GM12878 (cell line): ENCODE data around the gene NECTIN2. TPM values are rescaled to one million over a fixed set of nuclear protein-coding genes. Genes with fewer than 3 reads are reported as not detected.
"Not testable (repeated sequence)": the region's sequence is repeated elsewhere in the genome, so short reads cannot be mapped to it uniquely, and the experiment has no call there.

ENCODE experiments used
- ATAC-seq: fragments of 200-7000 bp; cut with Tn5 transposase; 3 replicates; pipeline ENCODE4 v1.9.1; 2020; ENCODE audit warnings: mild to moderate bottlenecking, moderate library complexity
- BruUV-seq: library from RNA; stranded (reverse); fragments of 400-500 nt; replicated peaks from 2 replicates; lab custom pipeline; 2021; lab: Mats Ljungman, UMichigan
- CTCF ChIA-PET: fragments of 300-600 bp; sonication (Branson Sonifier 250); formaldehyde crosslinking; extraction: SDS; loops from one replicate; lab custom pipeline; 2021; ENCODE audit warnings: inconsistent platforms; lab: Yijun Ruan, JAX
- POLR2A ChIA-PET: fragments of 350-600 bp; formaldehyde crosslinking; extraction: SDS; loops from one replicate; lab custom pipeline; 2021; ENCODE audit warnings: inconsistent platforms; lab: Charles Lee
- RAD21 ChIA-PET: fragments of 300-600 bp; sonication (Branson Sonifier 250); formaldehyde crosslinking; loops from one replicate; lab custom pipeline; 2023; ENCODE audit warnings: antibody characterized with exemption; ENCODE audit not compliant: unreplicated experiment; lab: Charles Lee
- SMC1A ChIA-PET: fragments of 300-600 bp; sonication (Branson Sonifier 250); formaldehyde crosslinking; loops from one replicate; lab custom pipeline; 2023; ENCODE audit not compliant: unreplicated experiment, uncharacterized antibody; lab: Charles Lee
- DNase-seq: peaks from one replicate; pipeline ENCODE4 v3.0.0-alpha.2; 2011; ENCODE audit warnings: low read depth, low spot score
- FAIRE-seq: peaks from 3 replicates; lab custom pipeline; 2011; peaks lifted over from hg19 to GRCh38; lab: Jason Lieb, UNC
- H2AFZ ChIP-seq: 2 replicates; pipeline ENCODE4 v1.6.0; 2011; ENCODE audit warnings: low read depth, low read length, control low read depth; ENCODE audit not compliant: control insufficient read depth
- H3K27ac ChIP-seq: 2 replicates; pipeline ENCODE4 v1.5.1; 2011; ENCODE audit warnings: control low read depth; ENCODE audit not compliant: control insufficient read depth, insufficient read depth
- H3K27me3 ChIP-seq, 2 experiments: replicated peaks in 1 of 2; 2 replicates each; pipeline versions ENCODE4 v1.6.0 to v1.6.1; 2011; ENCODE audit warnings: low read length in 1 of 2; ENCODE audit not compliant: control insufficient read depth in 2 of 2, insufficient read depth in 2 of 2
- H3K36me3 ChIP-seq, 2 experiments: 2 replicates each; pipeline ENCODE4 v1.5.1; 2011; ENCODE audit warnings: low read length in 1 of 2; ENCODE audit not compliant: control insufficient read depth in 2 of 2, insufficient read depth in 2 of 2
- H3K4me1 ChIP-seq: 2 replicates; pipeline ENCODE4 v1.6.1; 2011; ENCODE audit warnings: mild to moderate bottlenecking, low read length, moderate library complexity, mixed read lengths; ENCODE audit not compliant: control insufficient read depth, insufficient read depth
- H3K4me2 ChIP-seq: 2 replicates; pipeline ENCODE4 v1.6.0; 2011; ENCODE audit warnings: control low read depth; ENCODE audit not compliant: control insufficient read depth, insufficient read depth
- H3K4me3 ChIP-seq: fragments of 200-600 bp; sonication (generic); 2 replicates; pipeline ENCODE4 v1.5.1; 2016
- H3K79me2 ChIP-seq: 2 replicates; pipeline ENCODE4 v1.6.0; 2011; ENCODE audit warnings: low read length; ENCODE audit not compliant: control insufficient read depth, insufficient read depth
- H3K9ac ChIP-seq: 2 replicates; pipeline ENCODE4 v1.8.0; 2011; ENCODE audit warnings: low read length, control low read depth, mixed read lengths; ENCODE audit not compliant: control insufficient read depth, insufficient read depth
- H3K9me3 ChIP-seq: replicated peaks from 3 replicates; pipeline ENCODE4 v1.5.1; 2011; ENCODE audit warnings: mild to moderate bottlenecking, low read length; ENCODE audit not compliant: control insufficient read depth, insufficient read depth
- H4K20me1 ChIP-seq: 2 replicates; pipeline ENCODE4 v1.6.0; 2011; ENCODE audit not compliant: control insufficient read depth, insufficient read depth
- E2F8 ChIP-seq: fragments of 450-650 bp; IDR thresholded peaks from 2 replicates; pipeline ENCODE4 v1.6.1; 2018; ENCODE audit warnings: mild to moderate bottlenecking, low read depth, moderate library complexity; ENCODE audit not compliant: partially characterized antibody
- EGR1 ChIP-seq, 2 experiments: IDR thresholded peaks; 1 replicate in 1 of 2; 2 replicates in 1 of 2; pipeline ENCODE4 v1.6.1; 2011 to 2012; ENCODE audit warnings: low read depth in 2 of 2, low read length in 2 of 2, borderline replicate concordance in 1 of 2, mild to moderate bottlenecking in 1 of 2, moderate library complexity in 1 of 2
- RAD21 ChIP-seq: IDR thresholded peaks from 2 replicates; pipeline ENCODE4 v1.6.1; 2011; ENCODE audit warnings: mild to moderate bottlenecking, low read depth, low read length, moderate library complexity; ENCODE audit not compliant: insufficient read depth
- SRF ChIP-seq, 2 experiments: IDR thresholded peaks; 2 replicates each; pipeline ENCODE4 v1.6.1; 2011; ENCODE audit warnings: low read depth in 2 of 2, low read length in 2 of 2, mild to moderate bottlenecking in 1 of 2, moderate library complexity in 1 of 2
- SUPT20H ChIP-seq: IDR thresholded peaks from 2 replicates; pipeline ENCODE4 v1.6.1; 2011; ENCODE audit warnings: low read depth, mild to moderate bottlenecking, low read length, moderate library complexity, borderline replicate concordance; ENCODE audit not compliant: control insufficient read depth
- WGBS: methylation state at CpG from one replicate; pipeline ENCODE4 v1.1.6; 2016; ENCODE audit warnings: low lambda C conversion rate; ENCODE audit not compliant: insufficient replicate concordance, insufficient coverage; ENCODE audit errors: missing lambda C conversion rate; 5-methylcytosine and 5-hydroxymethylcytosine counted together
- in situ Hi-C: fragments of 300-500 bp; cut with MboI; formaldehyde crosslinking; loops from 9 replicates; pipeline ENCODE4 v1.14.3; 2018; ENCODE audit warnings: mixed read lengths
- intact Hi-C: fragments of 100-400 bp; cut with micrococcal nuclease; formaldehyde crosslinking; loops from one replicate; pipeline ENCODE4 v1.14.2; 2022; ENCODE audit not compliant: unreplicated experiment
- polyA plus RNA-seq, 11 experiments: library from polyadenylated mRNA; depleted of rRNA in 4 of 11; unstranded in 6 of 11; stranded (reverse) in 5 of 11; fragments of >200 nt; fragmentation: Nextera tagmentation in 4 of 11; fragmentation: Illumina TruSeq in 1 of 11; extraction: Ambion mirVana in 4 of 11; extraction: Trizol in 1 of 11; gene quantifications; 1 replicate in 1 of 11; 2 replicates in 10 of 11; pipeline versions ENCODE4 v1.2.1 to v1.2.3, GENCODE V29; 2011 to 2016; ENCODE audit warnings: inconsistent platforms in 2 of 11, missing spikeins in 2 of 11, low read depth in 1 of 11
- total RNA-seq, 4 experiments: library from RNA; depleted of rRNA in 3 of 4; stranded (reverse); fragments of >200 nt in 3 of 4; fragmentation: Illumina TruSeq in 1 of 4; extraction: Trizol in 1 of 4; gene quantifications; 2 replicates each; pipeline versions ENCODE4 v1.2.1 to v1.2.3, GENCODE V29; 2013 to 2021

NECTIN2 gene
- total and polyA plus RNA-seq, 10 of the 15 experiments (the other 5 are each of a cell fraction or from before 2014, with no cell fraction given), result 0.05 to 0.36 (median 0.26) TPM; not detected in 5

- H3K79me2 ChIP-seq, result no peaks in the 10 kb centered on the region
- FAIRE-seq (no peak), DNase-seq (no peak), ATAC-seq (no peak)
- no peaks in the 10 kb centered on the region for H3K36me3 ChIP-seq
- no peak overlapping the region for H3K4me3 ChIP-seq
- WGBS, result 35% methylated on average over 4 of the region's 4 CpGs
- H3K9ac ChIP-seq, result no peak overlapping the region
- ChIA-PET CTCF (interaction anchor here (0.8 to 1.0 kb wide), 2 partner anchors 16 to 39 kb away, joined by 3 read pairs; no protein-coding TSS in a partner anchor), RAD21 (no interaction called here), SMC1A (interaction anchor here (0.6 kb wide), 1 partner anchor 239 kb away, joined by 4 read pairs; no protein-coding TSS in a partner anchor), POLR2A (no interaction called here)
- no peaks in the 10 kb centered on the region for H3K9me3 ChIP-seq
- H3K4me1 ChIP-seq, result no peaks in the 10 kb centered on the region
- H4K20me1 ChIP-seq, result no peaks in the 10 kb centered on the region
- intact Hi-C loops (no loop called here), in situ Hi-C loops (no loop called here)
- no TSS peak for BruUV-seq
- no peak overlapping the region for H2AFZ ChIP-seq
- no peak overlapping the region for H3K4me2 ChIP-seq
- no peak for TF ChIP-seq RAD21
- no peak overlapping the region for H3K27ac ChIP-seq
- H3K27me3 ChIP-seq, result 0 out of 4 replicates have a peak, but pooled peaks cover 0 to 1% of the 10 kb centered on the region in 2 experiments
Measured at GRCh38 chr19:44823373-44823698, 22.8 kb upstream of the NECTIN2 start.

DNA sequence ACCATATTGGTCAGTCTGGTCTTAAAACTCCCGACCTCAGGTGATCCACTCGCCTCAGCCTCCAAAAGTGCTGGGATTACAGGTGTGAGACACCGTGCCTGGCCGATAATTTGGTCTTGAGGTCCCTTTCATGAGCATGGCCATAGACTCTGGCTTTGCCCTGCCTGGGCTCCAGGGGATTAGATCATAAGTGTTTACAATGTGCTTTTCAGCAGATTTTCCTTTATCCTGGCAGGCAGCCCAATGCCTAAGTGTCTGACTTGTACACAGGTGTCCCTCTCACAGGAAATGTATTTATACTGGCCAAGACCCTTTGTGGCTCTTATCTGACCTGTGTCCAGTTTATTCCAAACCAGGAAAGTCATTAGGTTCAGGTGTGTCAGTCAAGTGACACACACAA lies 21.3 kb upstream of the NECTIN2 start:
- Histone ChIP-seq H3K4me3 (no peak overlapping the region), H4K20me1 (no peaks in the 10 kb centered on the region), H3K9ac (no peak overlapping the region), H3K4me1 (no peaks in the 10 kb centered on the region), H2AFZ (no peak overlapping the region), H3K27me3 (0 out of 4 replicates have a peak, but pooled peaks cover 0 to 1% of the 10 kb centered on the region in 2 experiments), H3K9me3 (no peaks in the 10 kb centered on the region), H3K27ac (no peak overlapping the region), H3K36me3 (no peaks in the 10 kb centered on the region), H3K79me2 (no peaks in the 10 kb centered on the region), H3K4me2 (no peak overlapping the region)
- no TSS peak for BruUV-seq
- ATAC-seq (no peak), FAIRE-seq (no peak), DNase-seq (no peak)
- ChIA-PET POLR2A (no interaction called here), CTCF (no interaction called here), SMC1A (no interaction called here), RAD21 (no interaction called here)
- in situ Hi-C loops (no loop called here), intact Hi-C loops (no loop called here)
- WGBS, result 8% methylated on average over 4 of the region's 4 CpGs
- no peak for TF ChIP-seq E2F8
- TF ChIP-seq EGR1 (IDR thresholded peaks at IDR 0.05; ENCODE audit: borderline replicate concordance in 1 of 2, low read depth in 2 of 2, low read length in 2 of 2), result no peak
- TF ChIP-seq SUPT20H, result no peak
- no peak for TF ChIP-seq SRF (IDR thresholded peaks at IDR 0.05; ENCODE audit: low read depth in 2 of 2, low read length in 2 of 2)

DNA sequence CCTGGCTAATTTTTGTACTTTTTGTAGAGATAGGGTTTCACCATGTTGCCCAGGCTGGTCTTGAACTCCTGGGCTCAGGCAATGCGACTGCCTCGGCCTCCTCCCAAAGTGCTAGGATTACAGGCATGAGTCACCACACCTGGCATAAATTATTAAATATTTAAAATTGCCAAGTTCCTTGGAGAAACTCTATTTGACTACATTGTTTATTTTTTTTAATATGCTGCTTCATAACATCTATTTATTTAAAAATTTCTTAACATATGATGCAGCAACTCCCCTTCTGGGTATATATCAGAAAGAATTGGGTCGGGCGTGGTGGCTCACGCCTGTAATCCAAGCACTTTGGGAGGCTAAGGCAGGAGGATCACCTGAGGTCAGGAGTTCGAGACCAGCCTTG lies 13.2 kb upstream of the NECTIN2 start:
- H2AFZ ChIP-seq, H3K9ac ChIP-seq, H3K4me2 ChIP-seq, H3K4me1 ChIP-seq, H3K36me3 ChIP-seq, H3K27ac ChIP-seq, CTCF ChIA-PET, H3K4me3 ChIP-seq, H3K27me3 ChIP-seq, FAIRE-seq, intact Hi-C loops, H3K79me2 ChIP-seq, DNase-seq, BruUV-seq, H3K9me3 ChIP-seq, ATAC-seq, in situ Hi-C loops, RAD21 ChIA-PET, POLR2A ChIA-PET, H4K20me1 ChIP-seq, SMC1A ChIA-PET: not testable (repeated sequence)
- 42% methylated on average over 6 of the region's 6 CpGs for WGBS
